NCI-H345 treated with DMSO at 0.1 percent for 48 hours (cell line): ENCODE data around the gene FOXS1.
"Not testable (repeated sequence)": the region's sequence is repeated elsewhere in the genome, so short reads cannot be mapped to it uniquely, and the experiment has no call there.

ENCODE experiments used
- DNase-seq: peaks from one replicate; lab custom pipeline; 2025; ENCODE audit not compliant: unreplicated experiment; lab: John Stamatoyannopoulos, UW

FOXS1 gene

GRCh38 chr20:31840906-31841816 is 4.2 kb downstream of the FOXS1 start:
- no peak for DNase-seq

DNA sequence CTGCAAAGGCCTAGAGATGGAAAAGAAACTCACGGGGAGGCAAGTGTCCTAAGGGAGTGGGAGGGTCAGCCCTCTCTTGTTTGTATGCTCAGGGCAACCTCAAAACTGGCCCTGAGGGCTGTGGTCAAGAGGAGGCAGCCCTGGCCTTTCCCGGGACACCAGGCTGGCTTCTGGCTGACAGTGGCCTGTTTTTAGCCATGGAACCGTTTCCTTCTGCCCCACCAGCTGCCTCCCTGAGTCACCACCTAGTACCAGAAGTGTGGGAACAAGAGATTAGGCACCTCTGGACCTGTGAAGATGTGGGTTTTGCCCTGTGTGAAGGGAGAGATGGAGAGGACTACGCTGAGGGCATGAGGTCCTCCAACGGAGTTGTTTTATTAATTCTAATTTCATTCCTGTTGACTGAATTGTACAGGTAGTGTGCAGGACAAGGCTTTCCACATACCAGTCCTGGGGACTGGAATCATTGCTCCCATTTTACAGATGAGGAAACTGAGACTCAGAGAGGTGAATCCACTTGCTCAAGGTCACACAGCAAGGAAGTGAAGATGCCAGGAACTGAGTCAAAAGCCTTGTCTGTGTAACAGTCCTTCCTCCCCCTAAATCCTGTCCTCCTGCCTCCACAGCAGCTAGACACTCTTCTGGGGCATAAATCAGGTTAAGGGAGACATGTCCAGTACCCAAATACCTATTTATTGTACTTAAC is 5.5 kb downstream of the FOXS1 start:
- DNase-seq, result no peak

- DNase-seq, result no peak
Measured at GRCh38 chr20:31838646-31839292, 6.6 kb downstream of the FOXS1 start.

DNA sequence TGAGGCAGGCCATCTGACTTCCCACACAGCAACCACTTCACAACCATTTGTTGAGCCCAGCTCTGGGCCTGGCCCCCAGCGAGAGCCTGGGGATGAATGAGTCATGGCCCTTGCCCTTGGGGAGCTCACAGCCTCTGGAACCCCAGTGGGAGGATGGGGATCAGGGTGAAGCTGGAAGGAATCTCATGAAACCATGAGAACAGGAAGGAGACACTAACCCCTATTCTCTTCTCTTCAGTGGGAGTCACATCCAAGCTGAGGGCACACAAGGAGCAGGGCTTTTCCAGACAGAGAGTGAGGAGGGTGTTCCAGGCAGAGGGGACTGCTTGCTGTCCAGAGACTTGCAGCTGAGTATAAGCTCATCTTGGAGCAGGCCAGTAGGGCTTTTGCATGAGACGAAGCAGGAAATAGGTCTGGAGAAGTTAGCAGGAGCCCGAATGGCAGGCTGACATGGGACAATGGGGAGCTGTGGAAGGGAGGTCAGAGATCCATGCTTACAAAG is 7.5 kb downstream of the FOXS1 start:
- no peak for DNase-seq

DNA sequence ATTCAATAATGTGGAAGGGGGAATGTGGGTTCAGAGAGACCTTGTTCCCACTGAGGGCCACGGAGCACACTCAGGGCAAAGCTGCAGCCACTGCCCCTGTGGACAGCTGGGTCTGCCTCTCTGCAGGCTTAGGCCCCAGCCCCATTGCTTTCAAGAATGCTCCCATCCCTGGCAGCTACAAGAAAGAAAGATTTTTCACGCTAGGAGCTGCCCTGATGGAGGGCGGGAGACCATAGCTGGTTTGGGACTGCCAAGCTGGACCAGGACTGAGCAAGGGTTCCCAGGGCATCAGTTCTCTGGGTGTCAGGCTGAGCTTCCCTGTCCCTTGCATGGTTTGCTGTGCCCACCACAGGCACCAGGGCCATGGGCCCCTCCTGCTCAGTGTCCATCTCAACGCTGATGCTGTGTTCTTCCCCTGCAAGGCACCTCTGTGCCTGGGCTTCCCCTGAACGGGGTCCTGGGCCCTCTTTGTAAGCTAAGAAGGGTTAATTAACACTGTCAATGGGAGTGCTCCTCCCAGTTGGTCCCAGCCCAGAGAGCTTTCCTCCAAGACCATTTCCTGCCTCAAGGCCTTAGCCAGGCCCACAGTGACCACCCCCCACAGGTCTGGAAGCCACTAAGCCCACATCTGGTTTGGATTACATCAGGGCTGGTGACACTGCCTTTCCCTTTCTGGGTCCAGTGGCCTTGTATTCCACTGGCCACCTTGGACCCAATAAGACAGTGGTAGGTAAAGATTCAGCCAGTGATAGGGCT is 8.4 kb downstream of the FOXS1 start:
- DNase-seq, result no peak

- no peak for DNase-seq
Measured at GRCh38 chr20:31835977-31836852, 9.2 kb downstream of the FOXS1 start.

DNA sequence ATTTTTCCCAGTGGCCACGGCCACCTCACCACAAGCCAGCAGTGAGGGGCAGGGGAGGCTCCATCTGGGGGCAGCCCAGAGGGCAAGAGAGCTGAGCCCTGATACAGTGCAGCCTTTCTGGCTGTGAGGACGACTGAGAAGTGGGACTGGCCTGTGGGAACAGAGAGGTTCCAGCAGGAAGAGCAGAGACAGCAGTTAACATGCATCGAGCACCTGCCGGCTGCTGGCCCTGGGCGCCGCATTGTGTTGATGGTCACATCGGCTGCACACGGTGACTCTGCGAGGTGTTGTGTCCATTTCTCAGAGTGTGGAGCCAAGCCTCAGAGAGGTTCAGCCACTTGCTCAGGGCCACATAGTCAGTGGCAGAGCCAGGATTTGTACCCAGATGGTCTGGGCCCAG is 9.8 kb downstream of the FOXS1 start:
- no peak for DNase-seq

DNA sequence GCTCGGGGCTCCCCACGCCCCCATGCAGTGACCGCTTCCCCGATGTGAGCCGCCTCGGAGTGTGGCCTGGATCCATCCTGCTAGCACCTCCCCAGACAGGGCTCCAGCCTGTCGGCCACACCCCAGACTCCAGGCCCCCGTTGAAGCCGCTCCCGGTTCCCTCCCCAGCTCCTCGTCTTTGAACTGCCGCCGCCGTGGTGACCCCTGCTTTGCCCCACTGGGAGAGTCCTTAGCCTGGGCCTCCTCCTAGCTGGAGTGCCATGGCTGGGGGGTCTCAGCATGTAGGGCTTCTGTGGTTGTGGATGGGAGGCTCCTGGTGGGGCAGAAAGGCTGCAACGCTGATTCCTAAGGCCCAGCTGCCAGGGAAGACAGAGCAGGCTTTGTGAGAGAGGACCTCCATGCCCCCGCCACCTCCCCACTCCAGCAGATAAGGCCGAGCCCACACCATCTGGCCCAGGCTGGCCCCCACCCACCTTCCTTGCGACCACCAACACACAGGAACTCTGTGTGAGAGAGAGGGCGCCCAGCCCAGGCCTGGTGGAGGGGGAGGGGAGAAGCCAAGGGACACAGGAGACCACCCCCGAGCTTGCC is 11.4 kb downstream of the FOXS1 start:
- no peak for DNase-seq

- no peak for DNase-seq
Measured at GRCh38 chr20:31833130-31833930, 12.1 kb downstream of the FOXS1 start.

GRCh38 chr20:31831771-31832306 is 13.6 kb downstream of the FOXS1 start:
- DNase-seq, result no peak

DNA sequence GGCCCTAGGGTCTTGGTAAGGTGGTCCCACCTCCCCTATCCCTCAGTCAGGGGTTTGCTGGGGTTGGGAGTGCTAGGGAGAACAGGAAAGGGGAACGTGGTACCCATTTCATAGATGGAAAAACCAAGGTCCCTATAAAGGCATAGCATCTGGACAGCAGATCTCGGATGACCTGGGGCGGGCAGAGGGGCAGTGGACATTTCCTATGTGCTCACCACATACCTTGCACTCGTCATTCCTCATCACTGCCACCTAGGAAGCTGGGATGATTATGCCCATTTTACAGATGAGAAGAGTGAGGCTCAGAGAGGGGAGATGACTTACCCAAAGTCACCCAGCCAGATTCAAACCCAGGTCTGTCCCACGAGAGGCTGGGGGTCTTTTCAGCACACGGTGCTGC is 14.2 kb downstream of the FOXS1 start:
- no peak for DNase-seq

GRCh38 chr20:31830406-31830981 is 14.9 kb downstream of the FOXS1 start:
- no peak for DNase-seq

DNA sequence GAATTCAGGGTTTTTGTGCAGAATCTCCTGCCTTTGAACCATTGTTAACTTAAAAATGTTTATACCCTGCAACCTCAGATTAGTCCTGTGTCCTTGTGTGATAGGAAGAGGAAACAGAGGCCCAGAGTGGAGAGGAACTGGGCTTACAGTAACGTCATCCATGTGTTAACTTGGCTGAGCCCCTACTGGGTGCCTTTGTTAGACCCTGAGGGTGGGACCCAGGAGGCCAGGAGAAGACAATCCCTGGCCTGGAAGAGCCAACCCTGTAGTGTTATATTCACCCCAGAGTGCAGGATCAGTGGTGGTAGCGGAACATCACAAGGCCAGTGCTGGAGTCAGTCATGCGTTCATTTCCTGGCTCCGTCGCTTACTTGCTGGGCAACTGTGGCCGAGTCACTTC is 15.7 kb downstream of the FOXS1 start:
- DNase-seq, result no peak

GRCh38 chr20:31828016-31828415 is 17.4 kb downstream of the FOXS1 start:
- not testable (repeated sequence) for DNase-seq

DNA sequence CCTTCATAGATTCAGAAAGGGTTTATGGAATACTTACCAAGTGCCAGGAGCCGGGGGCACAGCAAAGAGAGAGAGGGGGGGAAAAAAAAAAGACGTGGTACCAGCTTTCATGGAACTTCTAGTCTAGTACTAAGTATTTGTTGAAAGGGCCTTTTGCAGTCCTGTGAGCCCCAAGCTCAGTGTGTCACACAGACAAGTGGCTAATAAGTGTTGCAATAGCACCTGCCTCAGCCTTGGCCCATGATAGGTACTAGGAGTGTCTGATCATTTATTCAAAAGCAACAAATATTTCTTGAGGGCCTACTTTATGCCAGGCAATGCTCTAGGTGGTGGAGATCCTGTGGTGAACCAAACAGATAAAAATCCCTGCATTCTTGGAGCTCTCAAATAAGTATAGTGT is 18.3 kb downstream of the FOXS1 start:
- DNase-seq, result no peak

- DNase-seq, result no peak
Measured at GRCh38 chr20:31826074-31826473, 19.3 kb downstream of the FOXS1 start.

DNA sequence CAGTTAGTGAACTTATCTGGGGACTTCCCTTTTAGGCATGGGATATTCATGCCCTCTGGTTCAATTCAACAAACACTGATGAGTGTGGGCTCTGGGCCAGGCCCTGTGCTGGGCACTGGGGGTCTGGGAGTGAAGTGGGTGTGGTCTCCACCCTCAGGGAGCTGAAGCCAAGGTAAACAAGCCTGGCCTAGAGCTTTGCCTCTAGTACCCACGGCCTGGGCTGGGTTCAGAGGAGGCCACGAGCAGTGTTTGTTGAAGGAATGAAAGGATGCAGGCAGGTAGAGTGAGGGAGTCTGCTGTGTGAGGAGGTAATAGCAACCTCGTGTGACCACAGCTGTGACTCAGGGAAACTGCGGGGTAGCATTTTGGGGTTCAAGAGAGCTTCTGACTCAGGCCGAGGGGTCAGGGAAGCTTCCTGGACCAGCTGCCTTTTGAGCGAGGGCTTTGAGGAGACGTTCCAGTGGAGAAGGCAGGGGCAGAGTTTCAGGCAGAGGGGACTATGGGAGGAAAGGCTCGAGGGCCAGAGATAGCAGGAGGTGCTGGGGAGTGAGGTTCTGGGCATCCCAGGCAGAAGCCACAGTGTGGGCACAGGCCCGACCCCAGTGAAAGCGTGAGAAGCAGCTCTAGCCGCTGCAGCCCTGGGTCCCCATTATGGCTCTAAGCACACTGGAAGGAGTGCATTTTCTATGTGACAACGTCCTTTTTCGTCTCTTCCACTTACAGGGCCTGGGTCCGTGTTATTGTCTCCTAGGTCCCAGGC is 20.7 kb downstream of the FOXS1 start:
- DNase-seq, result no peak
